ENCODE results near the gene HSPBP1. TPM values are rescaled to one million over a fixed set of nuclear protein-coding genes. Genes with fewer than 3 reads are reported as not detected.

Gene HSPBP1
- total and polyA plus RNA-seq, 2 of the 13 experiments (the other 11 are each of a cell fraction or from before 2014, with no cell fraction given) = 22.3 to 33.7 TPM

DNA sequence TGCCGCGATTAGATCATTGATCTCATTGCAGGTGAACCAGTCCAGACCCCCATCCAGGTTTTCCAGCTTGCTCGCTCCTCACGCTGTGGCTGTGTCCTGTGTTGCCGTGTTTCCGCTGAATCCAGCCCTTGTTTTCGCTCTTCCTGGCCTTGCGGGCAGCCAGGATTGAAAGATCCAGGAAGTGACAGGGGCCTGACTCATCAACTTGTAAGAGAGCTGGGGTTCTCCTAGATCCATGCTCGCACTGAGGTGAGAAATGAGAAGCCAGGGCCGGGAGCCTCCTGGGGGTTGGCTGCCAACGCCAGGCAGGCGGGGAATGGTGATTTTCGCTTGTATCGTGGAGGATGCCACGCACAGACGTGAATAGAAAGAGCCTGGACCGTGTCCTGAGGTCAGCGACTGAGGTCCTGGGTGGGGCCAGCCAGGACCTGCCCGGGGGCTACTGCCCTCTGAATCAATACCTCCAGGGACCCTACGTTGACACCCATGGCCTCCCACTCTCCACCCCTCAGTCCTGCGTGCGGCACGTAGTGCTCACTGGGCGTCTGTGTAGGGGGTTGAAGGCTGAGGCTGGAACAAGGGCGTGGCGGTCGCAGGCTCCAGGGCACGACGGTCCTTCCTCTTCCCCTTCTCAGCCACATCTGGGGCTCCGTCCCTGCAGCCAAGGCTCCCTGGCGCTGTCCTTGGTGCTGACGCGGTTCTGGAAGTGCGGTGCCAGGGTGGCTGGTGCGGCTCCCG lies 63.3 kb downstream of the HSPBP1 start (continued):
- TF ChIP-seq, protein P1, sequence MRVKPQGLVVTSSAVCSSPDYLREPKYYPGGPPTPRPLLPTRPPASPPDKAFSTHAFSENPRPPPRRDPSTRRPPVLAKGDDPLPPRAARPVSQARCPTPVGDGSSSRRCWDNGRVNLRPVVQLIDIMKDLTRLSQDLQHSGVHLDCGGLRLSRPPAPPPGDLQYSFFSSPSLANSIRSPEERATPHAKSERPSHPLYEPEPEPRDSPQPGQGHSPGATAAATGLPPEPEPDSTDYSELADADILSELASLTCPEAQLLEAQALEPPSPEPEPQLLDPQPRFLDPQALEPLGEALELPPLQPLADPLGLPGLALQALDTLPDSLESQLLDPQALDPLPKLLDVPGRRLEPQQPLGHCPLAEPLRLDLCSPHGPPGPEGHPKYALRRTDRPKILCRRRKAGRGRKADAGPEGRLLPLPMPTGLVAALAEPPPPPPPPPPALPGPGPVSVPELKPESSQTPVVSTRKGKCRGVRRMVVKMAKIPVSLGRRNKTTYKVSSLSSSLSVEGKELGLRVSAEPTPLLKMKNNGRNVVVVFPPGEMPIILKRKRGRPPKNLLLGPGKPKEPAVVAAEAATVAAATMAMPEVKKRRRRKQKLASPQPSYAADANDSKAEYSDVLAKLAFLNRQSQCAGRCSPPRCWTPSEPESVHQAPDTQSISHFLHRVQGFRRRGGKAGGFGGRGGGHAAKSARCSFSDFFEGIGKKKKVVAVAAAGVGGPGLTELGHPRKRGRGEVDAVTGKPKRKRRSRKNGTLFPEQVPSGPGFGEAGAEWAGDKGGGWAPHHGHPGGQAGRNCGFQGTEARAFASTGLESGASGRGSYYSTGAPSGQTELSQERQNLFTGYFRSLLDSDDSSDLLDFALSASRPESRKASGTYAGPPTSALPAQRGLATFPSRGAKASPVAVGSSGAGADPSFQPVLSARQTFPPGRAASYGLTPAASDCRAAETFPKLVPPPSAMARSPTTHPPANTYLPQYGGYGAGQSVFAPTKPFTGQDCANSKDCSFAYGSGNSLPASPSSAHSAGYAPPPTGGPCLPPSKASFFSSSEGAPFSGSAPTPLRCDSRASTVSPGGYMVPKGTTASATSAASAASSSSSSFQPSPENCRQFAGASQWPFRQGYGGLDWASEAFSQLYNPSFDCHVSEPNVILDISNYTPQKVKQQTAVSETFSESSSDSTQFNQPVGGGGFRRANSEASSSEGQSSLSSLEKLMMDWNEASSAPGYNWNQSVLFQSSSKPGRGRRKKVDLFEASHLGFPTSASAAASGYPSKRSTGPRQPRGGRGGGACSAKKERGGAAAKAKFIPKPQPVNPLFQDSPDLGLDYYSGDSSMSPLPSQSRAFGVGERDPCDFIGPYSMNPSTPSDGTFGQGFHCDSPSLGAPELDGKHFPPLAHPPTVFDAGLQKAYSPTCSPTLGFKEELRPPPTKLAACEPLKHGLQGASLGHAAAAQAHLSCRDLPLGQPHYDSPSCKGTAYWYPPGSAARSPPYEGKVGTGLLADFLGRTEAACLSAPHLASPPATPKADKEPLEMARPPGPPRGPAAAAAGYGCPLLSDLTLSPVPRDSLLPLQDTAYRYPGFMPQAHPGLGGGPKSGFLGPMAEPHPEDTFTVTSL (CRISPR knock-in tag; IDR thresholded peaks at IDR 0.05; ENCODE audit: borderline replicate concordance) = 0 out of 2 replicates have a peak, but pooled peaks have one; percentile 47
- TF ChIP-seq, protein P2, sequence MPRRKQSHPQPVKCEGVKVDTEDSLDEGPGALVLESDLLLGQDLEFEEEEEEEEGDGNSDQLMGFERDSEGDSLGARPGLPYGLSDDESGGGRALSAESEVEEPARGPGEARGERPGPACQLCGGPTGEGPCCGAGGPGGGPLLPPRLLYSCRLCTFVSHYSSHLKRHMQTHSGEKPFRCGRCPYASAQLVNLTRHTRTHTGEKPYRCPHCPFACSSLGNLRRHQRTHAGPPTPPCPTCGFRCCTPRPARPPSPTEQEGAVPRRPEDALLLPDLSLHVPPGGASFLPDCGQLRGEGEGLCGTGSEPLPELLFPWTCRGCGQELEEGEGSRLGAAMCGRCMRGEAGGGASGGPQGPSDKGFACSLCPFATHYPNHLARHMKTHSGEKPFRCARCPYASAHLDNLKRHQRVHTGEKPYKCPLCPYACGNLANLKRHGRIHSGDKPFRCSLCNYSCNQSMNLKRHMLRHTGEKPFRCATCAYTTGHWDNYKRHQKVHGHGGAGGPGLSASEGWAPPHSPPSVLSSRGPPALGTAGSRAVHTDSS (CRISPR knock-in tag; conservative IDR thresholded peaks at IDR 0.05) = no peak
- TF ChIP-seq, protein P3, sequence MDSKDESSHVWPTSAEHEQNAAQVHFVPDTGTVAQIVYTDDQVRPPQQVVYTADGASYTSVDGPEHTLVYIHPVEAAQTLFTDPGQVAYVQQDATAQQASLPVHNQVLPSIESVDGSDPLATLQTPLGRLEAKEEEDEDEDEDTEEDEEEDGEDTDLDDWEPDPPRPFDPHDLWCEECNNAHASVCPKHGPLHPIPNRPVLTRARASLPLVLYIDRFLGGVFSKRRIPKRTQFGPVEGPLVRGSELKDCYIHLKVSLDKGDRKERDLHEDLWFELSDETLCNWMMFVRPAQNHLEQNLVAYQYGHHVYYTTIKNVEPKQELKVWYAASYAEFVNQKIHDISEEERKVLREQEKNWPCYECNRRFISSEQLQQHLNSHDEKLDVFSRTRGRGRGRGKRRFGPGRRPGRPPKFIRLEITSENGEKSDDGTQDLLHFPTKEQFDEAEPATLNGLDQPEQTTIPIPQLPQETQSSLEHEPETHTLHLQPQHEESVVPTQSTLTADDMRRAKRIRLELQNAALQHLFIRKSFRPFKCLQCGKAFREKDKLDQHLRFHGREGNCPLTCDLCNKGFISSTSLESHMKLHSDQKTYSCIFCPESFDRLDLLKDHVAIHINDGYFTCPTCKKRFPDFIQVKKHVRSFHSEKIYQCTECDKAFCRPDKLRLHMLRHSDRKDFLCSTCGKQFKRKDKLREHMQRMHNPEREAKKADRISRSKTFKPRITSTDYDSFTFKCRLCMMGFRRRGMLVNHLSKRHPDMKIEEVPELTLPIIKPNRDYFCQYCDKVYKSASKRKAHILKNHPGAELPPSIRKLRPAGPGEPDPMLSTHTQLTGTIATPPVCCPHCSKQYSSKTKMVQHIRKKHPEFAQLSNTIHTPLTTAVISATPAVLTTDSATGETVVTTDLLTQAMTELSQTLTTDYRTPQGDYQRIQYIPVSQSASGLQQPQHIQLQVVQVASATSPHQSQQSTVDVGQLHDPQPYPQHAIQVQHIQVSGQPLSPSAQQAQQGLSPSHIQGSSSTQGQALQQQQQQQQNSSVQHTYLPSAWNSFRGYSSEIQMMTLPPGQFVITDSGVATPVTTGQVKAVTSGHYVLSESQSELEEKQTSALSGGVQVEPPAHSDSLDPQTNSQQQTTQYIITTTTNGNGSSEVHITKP (CRISPR knock-in tag; IDR thresholded peaks at IDR 0.05; ENCODE audit: low read depth) = peak; percentile 72
- TF ChIP-seq DR1 (CRISPR knock-in tag; IDR thresholded peaks at IDR 0.05) (no peak; the same call in 1 of the 2 replicates), MIER3 (CRISPR knock-in tag; IDR thresholded peaks at IDR 0.05; ENCODE audit: borderline replicate concordance) (peak; percentile 88; the same call in 1 of the 2 replicates), IRX3 (CRISPR knock-in tag; IDR thresholded peaks at IDR 0.05; ENCODE audit: borderline replicate concordance, low read depth) (peak; percentile 91; the same call in 1 of the 2 replicates), TOE1 (CRISPR knock-in tag; IDR thresholded peaks at IDR 0.05) (peak; percentile 57; the same call in 1 of the 2 replicates), CEBPG (CRISPR knock-in tag; IDR thresholded peaks at IDR 0.05) (peak; percentile 73), KAT8 (CRISPR knock-in tag; IDR thresholded peaks at IDR 0.05) (peak; percentile 91), ZNF543 (CRISPR knock-in tag; IDR thresholded peaks at IDR 0.05) (peak; percentile 74), IRF2 (CRISPR knock-in tag; IDR thresholded peaks at IDR 0.05) (peak; percentile 93), KLF15 (CRISPR knock-in tag; IDR thresholded peaks at IDR 0.05; ENCODE audit: borderline replicate concordance) (peak; percentile 64; the same call in 1 of the 2 replicates), MEF2D (CRISPR knock-in tag; IDR thresholded peaks at IDR 0.05) (peak; percentile 91), BHLHE40 (IDR thresholded peaks at IDR 0.05; ENCODE audit: low read length) (peak; percentile 72), SIN3B (IDR thresholded peaks at IDR 0.05; ENCODE audit: low read length) (peak; percentile 58)

All from HepG2 (cell line).